Mesendoderm (in vitro differentiated cells): ENCODE measurements around the gene ATRIP.

Experiments used
- DNase-seq: peaks from one replicate; pipeline ENCODE4 v3.0.0; 2013
- H2AK5ac ChIP-seq: 2 replicates; pipeline ENCODE4 v1.6.1; 2013; ENCODE audit warnings: low read length, inconsistent platforms
- H2BK120ac ChIP-seq: 2 replicates; pipeline ENCODE4 v1.6.1; 2013; ENCODE audit warnings: low read depth, mild to moderate bottlenecking, low read length, moderate library complexity, mixed read lengths
- H2BK15ac ChIP-seq: replicated peaks from 2 replicates; pipeline ENCODE4 v1.6.1; 2013; ENCODE audit warnings: low read depth, mild to moderate bottlenecking, moderate library complexity
- H2BK5ac ChIP-seq: 2 replicates; pipeline ENCODE4 v1.6.1; 2013; ENCODE audit warnings: low read length, inconsistent platforms
- H3K18ac ChIP-seq: 2 replicates; pipeline ENCODE4 v1.6.1; 2013; ENCODE audit warnings: mild to moderate bottlenecking, low read length, mixed read lengths
- H3K23ac ChIP-seq: one replicate; pipeline ENCODE4 v1.6.1; 2013; ENCODE audit warnings: low read length
- H3K27ac ChIP-seq: 2 replicates; pipeline ENCODE4 v1.5.1; 2013; ENCODE audit warnings: low read depth, mild to moderate bottlenecking, inconsistent platforms, low read length, moderate library complexity
- H3K27me3 ChIP-seq: 2 replicates; pipeline ENCODE4 v1.6.1; 2013; ENCODE audit warnings: low read length, control low read depth, mild to moderate bottlenecking, inconsistent platforms; ENCODE audit not compliant: insufficient read depth, poor library complexity
- H3K36me3 ChIP-seq: 2 replicates; pipeline ENCODE4 v1.6.1; 2013; ENCODE audit warnings: low read length, inconsistent platforms; ENCODE audit not compliant: control insufficient read depth, insufficient read depth
- H3K4ac ChIP-seq: one replicate; pipeline ENCODE4 v1.6.1; 2013; ENCODE audit warnings: low read depth, mild to moderate bottlenecking, low read length, moderate library complexity
- H3K4me1 ChIP-seq: 2 replicates; pipeline ENCODE4 v1.6.1; 2013; ENCODE audit warnings: low read depth, low read length, inconsistent platforms; ENCODE audit not compliant: control insufficient read depth
- H3K4me2 ChIP-seq: 2 replicates; pipeline ENCODE4 v1.6.1; 2013; ENCODE audit warnings: low read length
- H3K4me3 ChIP-seq: 2 replicates; pipeline ENCODE4 v1.5.1; 2013; ENCODE audit warnings: mild to moderate bottlenecking, low read length
- H3K56ac ChIP-seq: one replicate; pipeline ENCODE4 v1.6.1; 2013; ENCODE audit warnings: low read length
- H3K79me1 ChIP-seq: 2 replicates; pipeline ENCODE4 v1.6.1; 2013; ENCODE audit warnings: low read length, inconsistent platforms
- H3K79me2 ChIP-seq: 2 replicates; pipeline ENCODE4 v1.6.1; 2013; ENCODE audit warnings: mild to moderate bottlenecking, low read length; ENCODE audit not compliant: control insufficient read depth, insufficient read depth
- H3K9ac ChIP-seq: 2 replicates; pipeline ENCODE4 v1.6.1; 2013; ENCODE audit warnings: low read length, inconsistent platforms
- H4K5ac ChIP-seq: one replicate; pipeline ENCODE4 v1.6.1; 2013; ENCODE audit warnings: low read length
- H4K8ac ChIP-seq: one replicate; pipeline ENCODE4 v1.6.1; 2013; ENCODE audit warnings: low read depth, mild to moderate bottlenecking, control low read depth, low read length, moderate library complexity
- WGBS: extraction: QIAGEN DNeasy Blood & Tissue Kit; methylation state at CpG from one replicate; pipeline ENCODE4 v1.1.7; 2013; ENCODE audit warnings: low lambda C conversion rate, missing lambda C conversion rate; ENCODE audit not compliant: insufficient coverage; ENCODE audit errors: extremely low coverage; 5-methylcytosine and 5-hydroxymethylcytosine counted together

ATRIP gene

DNA sequence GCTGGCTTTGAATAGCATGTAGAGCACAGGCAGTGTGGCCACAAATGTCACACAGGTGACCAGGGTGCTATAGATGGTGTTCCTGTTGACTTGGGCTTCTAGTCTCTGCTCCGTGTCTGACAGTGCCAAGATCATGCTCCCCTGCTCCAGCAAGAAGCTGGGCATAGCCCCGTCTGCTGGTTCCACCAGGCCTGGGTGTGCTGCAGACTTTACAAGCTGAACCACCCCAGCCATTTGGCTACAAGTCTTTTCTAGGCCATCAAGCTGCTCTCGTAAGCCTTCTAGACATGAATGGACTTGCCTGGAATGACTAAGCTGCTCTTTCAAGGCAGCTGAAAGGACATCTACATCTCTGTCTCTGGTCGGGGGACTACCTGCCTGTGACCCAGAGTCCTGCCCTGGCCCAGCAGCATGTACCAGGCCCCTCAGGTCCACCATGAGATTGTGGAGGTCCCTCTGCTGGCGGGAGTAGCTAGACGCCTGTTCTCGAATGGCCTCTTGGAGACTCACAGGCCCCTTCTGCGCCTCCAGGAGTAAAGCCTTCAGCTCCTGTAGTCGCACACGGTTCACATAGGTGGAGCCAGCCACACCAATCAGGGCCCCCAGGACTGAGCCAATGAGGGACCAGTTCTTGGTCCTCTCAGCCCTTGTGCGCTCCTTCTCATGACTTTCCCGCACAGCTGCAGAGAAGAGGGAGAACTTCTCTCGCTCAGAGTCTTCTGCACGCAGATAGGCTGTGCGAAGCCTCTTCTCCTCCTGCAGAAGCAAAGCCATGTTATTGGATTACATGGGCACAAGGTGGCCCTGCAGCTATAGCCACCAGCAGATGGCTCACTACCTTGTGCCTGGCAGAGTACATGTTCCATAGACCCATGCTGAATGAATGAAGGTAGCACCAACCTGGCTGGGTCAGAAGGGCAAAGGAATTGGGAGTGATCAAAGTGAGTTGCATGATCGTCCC is 13.8 kb upstream of the ATRIP start:
- Histone ChIP-seq H3K4me2 (no peak overlapping the region), H3K56ac (peak overlapping the region; percentile 46), H2AK5ac (no peak overlapping the region), H2BK5ac (no peak overlapping the region), H3K4me3 (no peak overlapping the region), H4K8ac (no peak overlapping the region), H3K18ac (no peak overlapping the region), H3K4ac (no peak overlapping the region), H3K23ac (no peak overlapping the region), H2BK15ac (no peak overlapping the region), H3K4me1 (peaks cover 8% of the 10 kb centered on the region), H3K79me2 (peaks cover 9% of the 10 kb centered on the region), H3K36me3 (peaks cover 10% of the 10 kb centered on the region), H3K27me3 (no peaks in the 10 kb centered on the region), H2BK120ac (no peak overlapping the region), H4K5ac (no peak overlapping the region), H3K27ac (no peak overlapping the region), H3K9ac (no peak overlapping the region), H3K79me1 (peaks cover 14% of the 10 kb centered on the region)
- peak; percentile 93 for DNase-seq
- no CpG with 5 or more reads among the region's 16 CpGs for WGBS

DNA sequence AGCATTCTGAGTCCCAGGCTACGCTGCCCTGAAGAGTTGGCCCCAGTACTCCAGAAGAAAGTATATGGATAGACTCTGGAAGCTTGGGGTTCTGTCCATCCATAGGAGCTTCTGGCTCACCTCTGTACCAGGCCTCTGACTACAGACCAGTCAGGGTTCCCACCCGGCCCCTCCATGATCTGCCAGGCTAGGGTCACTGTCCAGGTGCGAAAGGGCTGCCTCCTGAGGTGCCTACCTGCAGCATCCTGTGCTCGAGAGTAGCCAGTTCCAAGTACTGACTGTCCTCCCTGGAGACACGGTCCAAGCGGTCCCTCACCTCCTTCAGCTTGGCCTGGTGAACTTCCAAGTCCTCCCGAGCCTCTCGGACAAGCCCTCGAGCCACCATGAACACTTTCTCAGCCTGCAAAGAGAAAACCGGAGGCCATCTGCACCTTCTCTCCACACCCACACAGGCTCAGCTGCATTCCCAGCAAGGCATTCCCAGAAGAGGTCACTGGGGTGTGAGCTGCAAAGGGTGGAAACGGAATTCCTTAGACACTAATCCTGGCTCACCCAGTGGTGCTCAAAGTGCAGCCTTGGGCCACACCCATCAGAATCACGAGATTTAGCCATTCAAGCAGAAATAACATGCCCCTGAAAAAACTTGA is 12.9 kb upstream of the ATRIP start:
- Histone ChIP-seq H4K5ac (no peak overlapping the region), H3K4me1 (peaks cover 2% of the 10 kb centered on the region), H2BK15ac (no peak overlapping the region), H3K79me2 (peaks cover under 1% of the 10 kb centered on the region), H3K18ac (no peak overlapping the region), H2BK120ac (no peak overlapping the region), H3K9ac (no peak overlapping the region), H3K4me2 (no peak overlapping the region), H3K56ac (no peak overlapping the region), H3K36me3 (peaks cover 10% of the 10 kb centered on the region), H3K27ac (no peak overlapping the region), H2AK5ac (no peak overlapping the region), H4K8ac (no peak overlapping the region), H3K79me1 (peaks cover 6% of the 10 kb centered on the region), H3K4me3 (no peak overlapping the region), H3K23ac (no peak overlapping the region), H2BK5ac (no peak overlapping the region), H3K4ac (no peak overlapping the region), H3K27me3 (no peaks in the 10 kb centered on the region)
- WGBS, result no CpG with 5 or more reads among the region's 12 CpGs
- no peak for DNase-seq

DNA sequence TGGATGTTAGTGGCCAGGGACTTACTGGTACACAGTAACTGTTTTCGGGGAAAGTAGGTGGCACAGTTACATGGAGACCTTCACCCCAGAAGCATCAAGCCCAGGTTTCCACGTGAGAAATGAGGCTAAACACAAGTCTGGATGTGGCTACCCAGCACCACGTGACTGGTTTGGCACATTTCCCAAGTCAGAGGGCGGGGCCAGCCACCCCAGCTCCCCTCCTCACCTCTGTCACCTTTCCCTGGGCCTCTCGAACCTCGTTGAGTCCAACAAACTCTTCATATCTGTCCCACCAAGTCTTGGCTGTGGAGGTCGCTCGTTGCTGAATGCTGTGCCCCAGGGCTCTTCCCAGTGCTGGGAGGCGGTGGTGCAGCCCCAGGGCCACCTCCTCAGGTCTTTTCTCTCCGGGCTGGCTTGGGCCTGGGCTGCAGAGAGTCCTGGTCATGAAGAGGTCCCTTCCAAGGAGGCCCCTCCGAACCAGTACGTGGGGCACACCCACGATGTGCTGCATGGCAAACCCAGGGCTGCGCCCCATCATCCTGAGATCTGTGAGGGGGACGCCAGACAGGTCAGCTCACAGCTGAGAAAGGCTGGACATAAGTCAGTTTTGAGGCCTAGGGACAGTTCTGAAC is 11.8 kb upstream of the ATRIP start:
- H2BK120ac ChIP-seq, result no peak overlapping the region
- peaks cover 11% of the 10 kb centered on the region for H3K79me1 ChIP-seq
- DNase-seq, result no peak
- H3K27ac ChIP-seq, result no peak overlapping the region
- no peak overlapping the region for H3K4me2 ChIP-seq
- peaks cover 2% of the 10 kb centered on the region for H3K79me2 ChIP-seq
- peaks cover 2% of the 10 kb centered on the region for H3K4me1 ChIP-seq
- WGBS, result no CpG with 5 or more reads among the region's 15 CpGs
- no peak overlapping the region for H3K56ac ChIP-seq
- no peak overlapping the region for H2AK5ac ChIP-seq
- no peak overlapping the region for H3K9ac ChIP-seq
- H3K4me3 ChIP-seq, result no peak overlapping the region
- no peaks in the 10 kb centered on the region for H3K27me3 ChIP-seq
- H3K23ac ChIP-seq, result no peak overlapping the region
- no peak overlapping the region for H2BK5ac ChIP-seq
- H3K18ac ChIP-seq, result no peak overlapping the region
- no peak overlapping the region for H3K4ac ChIP-seq
- no peak overlapping the region for H4K8ac ChIP-seq
- no peak overlapping the region for H2BK15ac ChIP-seq
- no peak overlapping the region for H4K5ac ChIP-seq
- peaks cover 10% of the 10 kb centered on the region for H3K36me3 ChIP-seq

DNA sequence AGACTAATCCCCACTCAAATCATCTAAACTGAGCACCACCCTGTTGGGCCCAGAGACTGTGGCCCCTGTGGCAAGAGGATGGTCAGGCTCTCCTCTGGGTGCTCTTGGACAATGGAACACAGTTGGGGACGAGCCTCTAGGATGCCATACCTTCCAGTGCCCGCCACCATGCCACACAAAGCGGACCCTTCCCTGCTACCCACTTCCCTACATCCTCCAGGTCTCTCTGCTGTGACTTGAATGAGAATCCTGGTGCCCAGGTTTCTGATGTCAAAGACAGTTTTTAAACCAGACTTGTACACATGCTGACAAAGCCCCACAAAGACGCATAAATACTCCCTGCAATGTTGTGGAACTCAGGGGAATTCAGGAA is 11.3 kb upstream of the ATRIP start:
- H3K23ac ChIP-seq, result no peak overlapping the region
- no peak overlapping the region for H2BK5ac ChIP-seq
- no peak overlapping the region for H3K4me3 ChIP-seq
- H2AK5ac ChIP-seq, result no peak overlapping the region
- H3K18ac ChIP-seq, result no peak overlapping the region
- no peak overlapping the region for H3K4ac ChIP-seq
- no peak for DNase-seq
- no peak overlapping the region for H3K27ac ChIP-seq
- no peak overlapping the region for H3K56ac ChIP-seq
- peaks cover 2% of the 10 kb centered on the region for H3K4me1 ChIP-seq
- H4K5ac ChIP-seq, result no peak overlapping the region
- no peak overlapping the region for H4K8ac ChIP-seq
- no peak overlapping the region for H2BK120ac ChIP-seq
- H3K4me2 ChIP-seq, result no peak overlapping the region
- H3K27me3 ChIP-seq, result no peaks in the 10 kb centered on the region
- peaks cover 3% of the 10 kb centered on the region for H3K79me2 ChIP-seq
- H3K9ac ChIP-seq, result peak overlapping the region; percentile 26
- peaks cover 10% of the 10 kb centered on the region for H3K36me3 ChIP-seq
- WGBS, result no CpG with 5 or more reads among the region's 4 CpGs
- H3K79me1 ChIP-seq, result peaks cover 11% of the 10 kb centered on the region
- no peak overlapping the region for H2BK15ac ChIP-seq

DNA sequence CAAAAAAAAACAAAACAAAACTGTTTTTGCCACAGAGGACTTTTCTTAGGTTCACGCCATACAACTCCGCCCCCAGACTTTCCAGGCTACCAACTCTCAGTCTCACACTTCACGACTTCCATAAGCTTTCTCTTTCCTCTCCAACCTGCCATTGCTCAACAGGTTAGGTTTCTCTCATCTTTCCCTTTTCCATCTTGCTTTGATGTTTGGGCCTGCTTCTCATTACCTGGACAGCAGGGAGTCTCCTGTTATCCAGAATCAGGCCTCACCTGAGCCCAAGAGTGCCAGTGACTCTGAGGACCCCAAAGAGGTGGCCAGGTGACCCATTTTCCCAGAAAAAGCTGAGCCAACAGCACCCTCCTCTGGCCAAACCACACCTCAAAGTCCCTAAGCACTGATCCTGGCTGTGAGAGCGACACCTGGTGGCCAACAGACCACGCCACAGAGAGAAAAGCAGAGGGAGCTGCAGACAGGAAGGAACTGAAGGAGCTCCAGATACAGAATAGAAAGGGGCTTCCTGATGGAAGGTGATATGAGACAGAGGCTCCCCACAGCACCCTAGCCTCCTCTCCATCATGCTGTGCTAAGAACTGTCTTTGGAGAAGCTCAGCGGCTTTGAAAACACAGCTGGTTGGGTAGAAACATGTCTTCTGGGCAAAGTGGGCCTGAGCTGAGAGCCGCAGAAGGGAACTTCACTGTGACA is 10.6 kb upstream of the ATRIP start:
- Histone ChIP-seq H3K79me2 (peaks cover 10% of the 10 kb centered on the region), H2BK120ac (no peak overlapping the region), H2BK15ac (no peak overlapping the region), H3K4me2 (no peak overlapping the region), H3K4me3 (no peak overlapping the region), H2BK5ac (no peak overlapping the region), H3K9ac (no peak overlapping the region), H3K18ac (no peak overlapping the region), H3K36me3 (peaks cover 10% of the 10 kb centered on the region), H3K27ac (no peak overlapping the region), H3K23ac (no peak overlapping the region), H3K4me1 (no peaks in the 10 kb centered on the region), H3K4ac (no peak overlapping the region), H3K79me1 (peaks cover 11% of the 10 kb centered on the region), H3K56ac (peak overlapping the region; percentile 47), H4K8ac (no peak overlapping the region), H3K27me3 (no peaks in the 10 kb centered on the region), H2AK5ac (no peak overlapping the region), H4K5ac (no peak overlapping the region)
- DNase-seq, result peak; percentile 92
- no CpG with 5 or more reads among the region's 7 CpGs for WGBS
